SU-DHL-6 (cell line): ENCODE results near the gene HACE1.
"Not testable (repeated sequence)": the region's sequence is repeated elsewhere in the genome, so short reads cannot be mapped to it uniquely, and the experiment has no call there.

Experiments used
- H2AFZ ChIP-seq: fragments of 200-600 bp; sonication (generic); 2 replicates; pipeline ENCODE4 v1.6.1; 2014; ENCODE audit warnings: low read depth, mild to moderate bottlenecking, moderate library complexity, mixed read lengths, antibody characterized with exemption, low read length; ENCODE audit not compliant: severe bottlenecking
- H3F3A ChIP-seq: fragments of 200-600 bp; shearing (Covaris generic); 2 replicates; pipeline ENCODE4 v1.6.0; 2016; ENCODE audit warnings: antibody characterized with exemption, mild to moderate bottlenecking; ENCODE audit not compliant: insufficient read depth
- H3K27ac ChIP-seq: fragments of 200-600 bp; sonication (generic); 2 replicates; pipeline ENCODE4 v1.5.1; 2016; ENCODE audit warnings: low read depth, mild to moderate bottlenecking, low read length, moderate library complexity, mixed read lengths
- H3K27me3 ChIP-seq: fragments of 200-600 bp; sonication (generic), shearing (Covaris generic); 2 replicates; pipeline ENCODE4 v1.6.0; 2014; ENCODE audit warnings: mild to moderate bottlenecking, low read length
- H3K36me3 ChIP-seq: fragments of 200-600 bp; sonication (generic); 2 replicates; pipeline ENCODE4 v1.6.1; 2014; ENCODE audit warnings: mild to moderate bottlenecking, low read length, mixed read lengths
- H3K4me2 ChIP-seq: fragments of 300-600, 200-600 bp; shearing (Covaris generic), sonication (generic); 2 replicates; pipeline ENCODE4 v1.6.0; 2014; ENCODE audit warnings: low read length, low read depth, mild to moderate bottlenecking; ENCODE audit not compliant: poor library complexity, severe bottlenecking
- H3K4me3 ChIP-seq: fragments of 200-600 bp; sonication (generic); 2 replicates; pipeline ENCODE4 v1.5.1; 2014; ENCODE audit warnings: antibody characterized with exemption, low read length, mild to moderate bottlenecking, mixed read lengths; ENCODE audit not compliant: insufficient read depth, poor library complexity, severe bottlenecking
- H3K79me2 ChIP-seq: fragments of 200-600 bp; sonication (generic); 2 replicates; pipeline ENCODE4 v1.6.1; 2014; ENCODE audit warnings: mild to moderate bottlenecking, low read length, moderate library complexity; ENCODE audit not compliant: insufficient read depth
- H3K9ac ChIP-seq: fragments of 200-600 bp; sonication (generic); 2 replicates; pipeline ENCODE4 v1.7.0; 2014; ENCODE audit warnings: mild to moderate bottlenecking, low read length
- H3K9me2 ChIP-seq: fragments of 200-600 bp; sonication (generic); replicated peaks from 2 replicates; pipeline ENCODE4 v1.6.1; 2014; ENCODE audit warnings: low read length; ENCODE audit not compliant: insufficient read depth
- H3K9me3 ChIP-seq: fragments of 200-600 bp; sonication (generic); 2 replicates; pipeline ENCODE4 v1.6.1; 2014; ENCODE audit warnings: low read length, mixed read lengths; ENCODE audit not compliant: insufficient read depth
- H4K20me1 ChIP-seq: fragments of 200-600 bp; sonication (generic); 2 replicates; pipeline ENCODE4 v1.6.1; 2014; ENCODE audit warnings: low read depth, mild to moderate bottlenecking, antibody characterized with exemption, low read length, moderate library complexity, mixed read lengths
- CTCF ChIP-seq: fragments of 200-600 bp; sonication (generic); IDR thresholded peaks from one replicate; pipeline ENCODE4 v1.5.1; 2017; ENCODE audit warnings: antibody characterized with exemption, mild to moderate bottlenecking, low read length, moderate library complexity; ENCODE audit not compliant: insufficient read depth, poor library complexity, severe bottlenecking
- EZH2phosphoT487 ChIP-seq: fragments of 200-600 bp; sonication (generic), shearing (Covaris generic); conservative IDR thresholded peaks from 2 replicates; pipeline ENCODE4 v1.6.1; 2018; ENCODE audit warnings: mild to moderate bottlenecking, antibody characterized with exemption, low read length, moderate library complexity, mixed read lengths

HACE1 gene

GRCh38 chr6:104829183-104829958, 30.3 kb downstream of the HACE1 start:
- Histone ChIP-seq H3K9me2 (no peaks in the 10 kb centered on the region), H3K27ac (no peak overlapping the region), H3K27me3 (no peaks in the 10 kb centered on the region), H2AFZ (no peak overlapping the region), H3K79me2 (no peaks in the 10 kb centered on the region), H3K36me3 (0 out of 2 replicates have a peak, but pooled peaks cover 3% of the 10 kb centered on the region), H3F3A (no peaks in the 10 kb centered on the region), H3K4me2 (no peak overlapping the region), H4K20me1 (no peaks in the 10 kb centered on the region), H3K9ac (no peak overlapping the region), H3K9me3 (no peaks in the 10 kb centered on the region), H3K4me3 (no peak overlapping the region)
- TF ChIP-seq EZH2phosphoT487, result no peak
- TF ChIP-seq CTCF, result no peak

GRCh38 chr6:104828478-104828877, 31.2 kb downstream of the HACE1 start:
- H3K27me3 ChIP-seq, result no peaks in the 10 kb centered on the region
- H4K20me1 ChIP-seq, result no peaks in the 10 kb centered on the region
- no peak for TF ChIP-seq CTCF
- TF ChIP-seq EZH2phosphoT487, result no peak
- no peak overlapping the region for H3K4me3 ChIP-seq
- no peak overlapping the region for H3K4me2 ChIP-seq
- H3K27ac ChIP-seq, result no peak overlapping the region
- no peaks in the 10 kb centered on the region for H3K9me2 ChIP-seq
- H2AFZ ChIP-seq, result no peak overlapping the region
- H3K9ac ChIP-seq, result no peak overlapping the region
- no peaks in the 10 kb centered on the region for H3K79me2 ChIP-seq
- H3K9me3 ChIP-seq, result no peaks in the 10 kb centered on the region
- no peaks in the 10 kb centered on the region for H3F3A ChIP-seq
- 0 out of 2 replicates have a peak, but pooled peaks cover 3% of the 10 kb centered on the region for H3K36me3 ChIP-seq

- not testable (repeated sequence) for H4K20me1 ChIP-seq, H3K4me3 ChIP-seq, H3K4me2 ChIP-seq, H3K9ac ChIP-seq, H3K79me2 ChIP-seq, H3K9me2 ChIP-seq, H3K9me3 ChIP-seq, H2AFZ ChIP-seq, H3K27ac ChIP-seq, H3F3A ChIP-seq, H3K36me3 ChIP-seq, H3K27me3 ChIP-seq
These were observed 38.9 kb downstream of the HACE1 start for GRCh38 chr6:104820820-104821219.

DNA sequence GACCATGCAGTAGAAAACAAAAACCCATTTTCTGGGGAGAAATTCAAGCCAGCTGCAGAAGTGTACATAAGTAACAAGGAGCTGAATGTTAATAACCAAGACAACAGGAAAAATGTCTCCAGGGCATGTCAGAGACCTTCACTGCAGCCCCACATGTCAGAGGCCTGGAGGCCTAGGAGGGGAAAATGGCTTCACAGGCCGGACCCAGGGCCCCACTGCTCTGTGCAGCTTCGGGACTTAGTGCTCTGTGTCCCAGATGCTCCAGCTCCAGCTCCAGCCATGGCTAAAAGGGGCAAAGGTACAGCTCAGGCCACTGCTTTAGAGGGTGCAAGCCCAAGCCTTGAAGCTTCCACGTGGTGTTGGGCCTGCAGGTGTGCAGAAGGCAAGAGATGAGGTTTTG, 43.6 kb downstream of the HACE1 start:
- H3K27ac ChIP-seq, result no peak overlapping the region
- H2AFZ ChIP-seq, result no peak overlapping the region
- H3K4me3 ChIP-seq, result no peak overlapping the region
- H3K9me3 ChIP-seq, result no peaks in the 10 kb centered on the region
- no peak overlapping the region for H3K4me2 ChIP-seq
- no peak for TF ChIP-seq EZH2phosphoT487
- no peak for TF ChIP-seq CTCF
- 0 out of 2 replicates have a peak, but pooled peaks cover 2% of the 10 kb centered on the region for H3K36me3 ChIP-seq
- H3K9me2 ChIP-seq, result no peaks in the 10 kb centered on the region
- no peak overlapping the region for H3K9ac ChIP-seq
- H3K79me2 ChIP-seq, result no peaks in the 10 kb centered on the region
- no peaks in the 10 kb centered on the region for H3K27me3 ChIP-seq
- no peaks in the 10 kb centered on the region for H4K20me1 ChIP-seq
- no peaks in the 10 kb centered on the region; the same call in 1 of the 2 replicates for H3F3A ChIP-seq
